ENCODE results near the gene DHX16. TPM values are rescaled to one million over a fixed set of nuclear protein-coding genes. Genes with fewer than 3 reads are reported as not detected.

The DHX16 gene
- total and polyA plus RNA-seq, 9 of the 15 experiments (the other 6 are each of a cell fraction or from before 2014, with no cell fraction given): 14.6 to 66.1 (median 47.5) TPM

DNA sequence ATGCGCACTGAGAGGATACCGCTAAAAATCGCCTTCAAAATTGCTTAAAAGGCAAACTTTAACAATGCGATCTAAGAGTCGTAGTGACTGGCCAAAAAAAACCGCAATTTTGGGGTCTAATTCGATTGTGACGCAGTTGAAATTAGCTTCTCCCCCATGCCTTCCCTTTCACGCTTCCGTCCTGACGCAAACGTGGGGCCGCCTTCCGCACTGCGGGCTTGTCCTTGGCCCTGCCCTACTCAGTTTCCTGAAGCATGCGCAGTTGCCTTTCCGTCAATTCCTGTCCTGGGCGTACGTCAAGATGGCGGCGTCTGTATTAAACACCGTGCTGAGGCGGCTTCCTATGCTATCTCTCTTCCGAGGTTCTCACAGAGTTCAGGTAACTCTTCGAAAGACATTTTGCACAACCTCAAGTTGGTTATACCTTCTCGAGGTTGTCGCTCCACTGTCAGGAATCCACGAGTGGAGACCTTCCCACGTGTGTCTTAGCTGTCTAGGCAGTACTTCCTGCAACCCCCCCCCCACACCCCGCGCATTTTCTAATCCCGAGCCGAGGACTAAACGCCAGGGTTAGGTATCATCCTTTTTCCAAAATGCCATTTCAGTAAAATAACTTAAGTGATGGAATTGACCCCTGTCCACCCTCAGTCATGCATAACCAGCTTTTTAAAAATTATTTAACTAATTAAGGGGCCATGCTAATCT, 55.1 kb downstream of the DHX16 start, which contains the start of gene MRPS18B (continued):
- TF ChIP-seq PML (IDR thresholded peaks at IDR 0.05; ENCODE audit: low read length): peak; percentile 74; the same call in 1 of the 2 replicates
- TF ChIP-seq, protein P1, sequence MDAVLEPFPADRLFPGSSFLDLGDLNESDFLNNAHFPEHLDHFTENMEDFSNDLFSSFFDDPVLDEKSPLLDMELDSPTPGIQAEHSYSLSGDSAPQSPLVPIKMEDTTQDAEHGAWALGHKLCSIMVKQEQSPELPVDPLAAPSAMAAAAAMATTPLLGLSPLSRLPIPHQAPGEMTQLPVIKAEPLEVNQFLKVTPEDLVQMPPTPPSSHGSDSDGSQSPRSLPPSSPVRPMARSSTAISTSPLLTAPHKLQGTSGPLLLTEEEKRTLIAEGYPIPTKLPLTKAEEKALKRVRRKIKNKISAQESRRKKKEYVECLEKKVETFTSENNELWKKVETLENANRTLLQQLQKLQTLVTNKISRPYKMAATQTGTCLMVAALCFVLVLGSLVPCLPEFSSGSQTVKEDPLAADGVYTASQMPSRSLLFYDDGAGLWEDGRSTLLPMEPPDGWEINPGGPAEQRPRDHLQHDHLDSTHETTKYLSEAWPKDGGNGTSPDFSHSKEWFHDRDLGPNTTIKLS (IDR thresholded peaks at IDR 0.05; ENCODE audit: borderline replicate concordance, low read depth): peak; percentile 67; the same call in 1 of the 2 replicates
- TF ChIP-seq ZNF316 (IDR thresholded peaks at IDR 0.05): peak; percentile 87
- TF ChIP-seq, protein P2, sequence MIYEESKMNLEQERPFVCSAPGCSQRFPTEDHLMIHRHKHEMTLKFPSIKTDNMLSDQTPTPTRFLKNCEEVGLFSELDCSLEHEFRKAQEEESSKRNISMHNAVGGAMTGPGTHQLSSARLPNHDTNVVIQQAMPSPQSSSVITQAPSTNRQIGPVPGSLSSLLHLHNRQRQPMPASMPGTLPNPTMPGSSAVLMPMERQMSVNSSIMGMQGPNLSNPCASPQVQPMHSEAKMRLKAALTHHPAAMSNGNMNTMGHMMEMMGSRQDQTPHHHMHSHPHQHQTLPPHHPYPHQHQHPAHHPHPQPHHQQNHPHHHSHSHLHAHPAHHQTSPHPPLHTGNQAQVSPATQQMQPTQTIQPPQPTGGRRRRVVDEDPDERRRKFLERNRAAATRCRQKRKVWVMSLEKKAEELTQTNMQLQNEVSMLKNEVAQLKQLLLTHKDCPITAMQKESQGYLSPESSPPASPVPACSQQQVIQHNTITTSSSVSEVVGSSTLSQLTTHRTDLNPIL (CRISPR knock-in tag; IDR thresholded peaks at IDR 0.05): no peak
- TF ChIP-seq, protein P3, sequence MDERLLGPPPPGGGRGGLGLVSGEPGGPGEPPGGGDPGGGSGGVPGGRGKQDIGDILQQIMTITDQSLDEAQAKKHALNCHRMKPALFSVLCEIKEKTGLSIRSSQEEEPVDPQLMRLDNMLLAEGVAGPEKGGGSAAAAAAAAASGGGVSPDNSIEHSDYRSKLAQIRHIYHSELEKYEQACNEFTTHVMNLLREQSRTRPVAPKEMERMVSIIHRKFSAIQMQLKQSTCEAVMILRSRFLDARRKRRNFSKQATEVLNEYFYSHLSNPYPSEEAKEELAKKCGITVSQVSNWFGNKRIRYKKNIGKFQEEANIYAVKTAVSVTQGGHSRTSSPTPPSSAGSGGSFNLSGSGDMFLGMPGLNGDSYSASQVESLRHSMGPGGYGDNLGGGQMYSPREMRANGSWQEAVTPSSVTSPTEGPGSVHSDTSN (CRISPR knock-in tag; IDR thresholded peaks at IDR 0.05; ENCODE audit: low read depth): no peak
- TF ChIP-seq, protein P3 (tag; conservative IDR thresholded peaks at IDR 0.05; ENCODE audit: low read depth): 0 out of 2 replicates have a peak, but pooled peaks have one; percentile 7
- TF ChIP-seq, protein P4, sequence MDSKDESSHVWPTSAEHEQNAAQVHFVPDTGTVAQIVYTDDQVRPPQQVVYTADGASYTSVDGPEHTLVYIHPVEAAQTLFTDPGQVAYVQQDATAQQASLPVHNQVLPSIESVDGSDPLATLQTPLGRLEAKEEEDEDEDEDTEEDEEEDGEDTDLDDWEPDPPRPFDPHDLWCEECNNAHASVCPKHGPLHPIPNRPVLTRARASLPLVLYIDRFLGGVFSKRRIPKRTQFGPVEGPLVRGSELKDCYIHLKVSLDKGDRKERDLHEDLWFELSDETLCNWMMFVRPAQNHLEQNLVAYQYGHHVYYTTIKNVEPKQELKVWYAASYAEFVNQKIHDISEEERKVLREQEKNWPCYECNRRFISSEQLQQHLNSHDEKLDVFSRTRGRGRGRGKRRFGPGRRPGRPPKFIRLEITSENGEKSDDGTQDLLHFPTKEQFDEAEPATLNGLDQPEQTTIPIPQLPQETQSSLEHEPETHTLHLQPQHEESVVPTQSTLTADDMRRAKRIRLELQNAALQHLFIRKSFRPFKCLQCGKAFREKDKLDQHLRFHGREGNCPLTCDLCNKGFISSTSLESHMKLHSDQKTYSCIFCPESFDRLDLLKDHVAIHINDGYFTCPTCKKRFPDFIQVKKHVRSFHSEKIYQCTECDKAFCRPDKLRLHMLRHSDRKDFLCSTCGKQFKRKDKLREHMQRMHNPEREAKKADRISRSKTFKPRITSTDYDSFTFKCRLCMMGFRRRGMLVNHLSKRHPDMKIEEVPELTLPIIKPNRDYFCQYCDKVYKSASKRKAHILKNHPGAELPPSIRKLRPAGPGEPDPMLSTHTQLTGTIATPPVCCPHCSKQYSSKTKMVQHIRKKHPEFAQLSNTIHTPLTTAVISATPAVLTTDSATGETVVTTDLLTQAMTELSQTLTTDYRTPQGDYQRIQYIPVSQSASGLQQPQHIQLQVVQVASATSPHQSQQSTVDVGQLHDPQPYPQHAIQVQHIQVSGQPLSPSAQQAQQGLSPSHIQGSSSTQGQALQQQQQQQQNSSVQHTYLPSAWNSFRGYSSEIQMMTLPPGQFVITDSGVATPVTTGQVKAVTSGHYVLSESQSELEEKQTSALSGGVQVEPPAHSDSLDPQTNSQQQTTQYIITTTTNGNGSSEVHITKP (IDR thresholded peaks at IDR 0.05; ENCODE audit: partially characterized antibody): peak; percentile 77
- TF ChIP-seq CBFB (CRISPR knock-in tag; IDR thresholded peaks at IDR 0.05): 0 out of 2 replicates have a peak, but pooled peaks have one; percentile 30
- TF ChIP-seq, protein P5, sequence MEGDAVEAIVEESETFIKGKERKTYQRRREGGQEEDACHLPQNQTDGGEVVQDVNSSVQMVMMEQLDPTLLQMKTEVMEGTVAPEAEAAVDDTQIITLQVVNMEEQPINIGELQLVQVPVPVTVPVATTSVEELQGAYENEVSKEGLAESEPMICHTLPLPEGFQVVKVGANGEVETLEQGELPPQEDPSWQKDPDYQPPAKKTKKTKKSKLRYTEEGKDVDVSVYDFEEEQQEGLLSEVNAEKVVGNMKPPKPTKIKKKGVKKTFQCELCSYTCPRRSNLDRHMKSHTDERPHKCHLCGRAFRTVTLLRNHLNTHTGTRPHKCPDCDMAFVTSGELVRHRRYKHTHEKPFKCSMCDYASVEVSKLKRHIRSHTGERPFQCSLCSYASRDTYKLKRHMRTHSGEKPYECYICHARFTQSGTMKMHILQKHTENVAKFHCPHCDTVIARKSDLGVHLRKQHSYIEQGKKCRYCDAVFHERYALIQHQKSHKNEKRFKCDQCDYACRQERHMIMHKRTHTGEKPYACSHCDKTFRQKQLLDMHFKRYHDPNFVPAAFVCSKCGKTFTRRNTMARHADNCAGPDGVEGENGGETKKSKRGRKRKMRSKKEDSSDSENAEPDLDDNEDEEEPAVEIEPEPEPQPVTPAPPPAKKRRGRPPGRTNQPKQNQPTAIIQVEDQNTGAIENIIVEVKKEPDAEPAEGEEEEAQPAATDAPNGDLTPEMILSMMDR (IDR thresholded peaks at IDR 0.05 in 2 of 3, conservative IDR thresholded peaks at IDR 0.05 in 1 of 3; ENCODE audit: insufficient read depth in 2 of 3, low read depth in 1 of 3, low read length in 3 of 3): 0 out of 6 replicates have a peak, but pooled peaks of 1 of the 3 experiments have one; percentile 7
- TF ChIP-seq MEF2D (tag; conservative IDR thresholded peaks at IDR 0.05; ENCODE audit: low read depth): no peak
- no peak for TF ChIP-seq ILF3 (IDR thresholded peaks at IDR 0.05; ENCODE audit: borderline replicate concordance)
- peak; percentile 17; the same call in 1 of the 2 replicates for TF ChIP-seq ZFX (CRISPR knock-in tag; IDR thresholded peaks at IDR 0.05)
- no peak; the same call in 1 of the 2 replicates for TF ChIP-seq BACH1 (tag; IDR thresholded peaks at IDR 0.05)
- TF ChIP-seq ETV6 (IDR thresholded peaks at IDR 0.05; ENCODE audit: borderline replicate concordance in 1 of 2, low read depth in 2 of 2, low read length in 1 of 2): no peak
- TF ChIP-seq ETV6 (CRISPR knock-in tag; IDR thresholded peaks at IDR 0.05; ENCODE audit: borderline replicate concordance): 0 out of 2 replicates have a peak, but pooled peaks have one; percentile 49

All from K562 (cell line).